ENCODE results near the gene JAK3. TPM values are rescaled to one million over a fixed set of nuclear protein-coding genes. Genes with fewer than 3 reads are reported as not detected.

The JAK3 gene
- total RNA-seq, 1 experiment from 2014 or later, result 2.1 TPM

DNA sequence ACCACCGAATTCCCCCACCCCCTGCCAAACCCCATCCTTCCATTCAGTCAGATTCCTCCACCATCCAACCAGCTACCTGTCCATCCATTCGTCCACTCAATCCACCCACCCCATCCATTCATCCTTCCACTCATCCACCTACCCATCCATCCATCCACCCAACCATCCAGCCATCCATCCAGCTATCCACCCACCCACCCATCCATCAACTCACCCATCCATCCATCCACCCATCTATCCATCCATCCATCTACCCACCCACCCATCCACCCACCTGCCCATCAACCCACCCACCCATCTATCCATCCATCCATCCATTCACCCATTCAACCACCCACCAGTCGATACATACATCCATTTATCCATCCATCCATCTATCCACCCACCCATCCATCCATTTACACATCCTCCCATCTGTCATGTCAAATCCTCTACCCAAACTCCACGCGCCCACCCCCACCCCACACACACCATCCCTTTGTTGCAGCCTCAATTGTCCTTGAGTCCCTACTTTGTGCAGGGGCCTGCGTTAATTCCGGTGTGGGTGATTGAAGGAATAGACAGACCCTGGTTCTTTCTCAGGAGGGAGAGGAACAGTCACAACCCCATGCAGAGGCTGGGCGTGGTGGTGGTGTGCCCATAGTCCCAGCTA, 18.7 kb upstream of the JAK3 start:
- H3K4me1 ChIP-seq (ENCODE audit: control insufficient read depth, insufficient read depth, low read length), result peaks cover 29% of the 10 kb centered on the region
- intact Hi-C loops (cut with micrococcal nuclease; ENCODE audit: unreplicated experiment) (no loop called here), in situ Hi-C loops (cut with HindIII; ENCODE audit: low pct_unique_long_range_greater_than_20kb, low sequenced_read_pairs) (no loop called here)
- H3K27me3 ChIP-seq (ENCODE audit: control insufficient read depth, insufficient read depth, low read length), result no peaks in the 10 kb centered on the region
- H3K27ac ChIP-seq (ENCODE audit: low read length), result no peak overlapping the region
- no TSS peak for BruUV-seq (replicated peaks)
- ChIA-PET CTCF (interaction anchor here (1.3 kb wide), 1 partner anchor 66 kb away, joined by 3 read pairs; the partner anchor contains the start of gene CCDC124), POLR2A (interaction anchor here (0.6 kb wide), 1 partner anchor 76 kb away, joined by 4 read pairs; no protein-coding TSS in a partner anchor)
- H3K9me3 ChIP-seq (ENCODE audit: control insufficient read depth, insufficient read depth, low read depth, low read length), result no peaks in the 10 kb centered on the region
- H3K36me3 ChIP-seq (ENCODE audit: control insufficient read depth, insufficient read depth, low read length), result peaks cover 6% of the 10 kb centered on the region
- DNase-seq (ENCODE audit: low read depth, low spot score), result no peak
- TF ChIP-seq TCF7L2 (IDR thresholded peaks at IDR 0.05; ENCODE audit: low read depth, low read length) (no peak), CTCF (IDR thresholded peaks at IDR 0.05) (no peak), SIN3A (IDR thresholded peaks at IDR 0.05; ENCODE audit: borderline replicate concordance, insufficient read depth, low read depth, low read length) (no peak), POLR2AphosphoS5 (IDR thresholded peaks at IDR 0.05; ENCODE audit: low read depth, low read length) (no peak)
- TF ChIP-seq, protein P1, sequence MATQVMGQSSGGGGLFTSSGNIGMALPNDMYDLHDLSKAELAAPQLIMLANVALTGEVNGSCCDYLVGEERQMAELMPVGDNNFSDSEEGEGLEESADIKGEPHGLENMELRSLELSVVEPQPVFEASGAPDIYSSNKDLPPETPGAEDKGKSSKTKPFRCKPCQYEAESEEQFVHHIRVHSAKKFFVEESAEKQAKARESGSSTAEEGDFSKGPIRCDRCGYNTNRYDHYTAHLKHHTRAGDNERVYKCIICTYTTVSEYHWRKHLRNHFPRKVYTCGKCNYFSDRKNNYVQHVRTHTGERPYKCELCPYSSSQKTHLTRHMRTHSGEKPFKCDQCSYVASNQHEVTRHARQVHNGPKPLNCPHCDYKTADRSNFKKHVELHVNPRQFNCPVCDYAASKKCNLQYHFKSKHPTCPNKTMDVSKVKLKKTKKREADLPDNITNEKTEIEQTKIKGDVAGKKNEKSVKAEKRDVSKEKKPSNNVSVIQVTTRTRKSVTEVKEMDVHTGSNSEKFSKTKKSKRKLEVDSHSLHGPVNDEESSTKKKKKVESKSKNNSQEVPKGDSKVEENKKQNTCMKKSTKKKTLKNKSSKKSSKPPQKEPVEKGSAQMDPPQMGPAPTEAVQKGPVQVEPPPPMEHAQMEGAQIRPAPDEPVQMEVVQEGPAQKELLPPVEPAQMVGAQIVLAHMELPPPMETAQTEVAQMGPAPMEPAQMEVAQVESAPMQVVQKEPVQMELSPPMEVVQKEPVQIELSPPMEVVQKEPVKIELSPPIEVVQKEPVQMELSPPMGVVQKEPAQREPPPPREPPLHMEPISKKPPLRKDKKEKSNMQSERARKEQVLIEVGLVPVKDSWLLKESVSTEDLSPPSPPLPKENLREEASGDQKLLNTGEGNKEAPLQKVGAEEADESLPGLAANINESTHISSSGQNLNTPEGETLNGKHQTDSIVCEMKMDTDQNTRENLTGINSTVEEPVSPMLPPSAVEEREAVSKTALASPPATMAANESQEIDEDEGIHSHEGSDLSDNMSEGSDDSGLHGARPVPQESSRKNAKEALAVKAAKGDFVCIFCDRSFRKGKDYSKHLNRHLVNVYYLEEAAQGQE (IDR thresholded peaks at IDR 0.05; ENCODE audit: insufficient read depth in 1 of 2, low read depth in 2 of 2, low read length in 1 of 2), result no peak
- no peak for ATAC-seq
- no peak overlapping the region for H3K4me3 ChIP-seq (ENCODE audit: low read depth in 2 of 2, low read length in 2 of 2)

GRCh38 chr19:17865364-17866311, 17.9 kb upstream of the JAK3 start:
- no peaks in the 10 kb centered on the region for H3K9me3 ChIP-seq (ENCODE audit: control insufficient read depth, insufficient read depth, low read depth, low read length)
- H3K4me3 ChIP-seq (ENCODE audit: low read depth in 2 of 2, low read length in 2 of 2), result no peak overlapping the region
- in situ Hi-C loops (cut with HindIII; ENCODE audit: low pct_unique_long_range_greater_than_20kb, low sequenced_read_pairs) (no loop called here), intact Hi-C loops (cut with micrococcal nuclease; ENCODE audit: unreplicated experiment) (no loop called here)
- H3K27me3 ChIP-seq (ENCODE audit: control insufficient read depth, insufficient read depth, low read length), result no peaks in the 10 kb centered on the region
- ChIA-PET POLR2A (interaction anchor here (0.6 to 1.2 kb wide), 2 partner anchors 67 to 77 kb away, joined by 3 to 4 read pairs; partner anchors contain the start of gene CCDC124), CTCF (interaction anchor here (1.3 kb wide), 1 partner anchor 67 kb away, joined by 3 read pairs; the partner anchor contains the start of gene CCDC124)
- no TSS peak for BruUV-seq (replicated peaks)
- ATAC-seq, result peak; percentile 77
- H3K36me3 ChIP-seq (ENCODE audit: control insufficient read depth, insufficient read depth, low read length), result peaks cover 11% of the 10 kb centered on the region
- 0 out of 2 replicates have a peak overlapping the region, but pooled peaks have one; percentile 7 for H3K27ac ChIP-seq (ENCODE audit: low read length)
- H3K4me1 ChIP-seq (ENCODE audit: control insufficient read depth, insufficient read depth, low read length), result peaks cover 29% of the 10 kb centered on the region
- TF ChIP-seq POLR2AphosphoS5 (IDR thresholded peaks at IDR 0.05; ENCODE audit: low read depth, low read length) (peak; percentile 89), TCF7L2 (IDR thresholded peaks at IDR 0.05; ENCODE audit: low read depth, low read length) (no peak)
- no peak for DNase-seq (ENCODE audit: low read depth, low spot score)

Data from Panc1 (cell line).